CD4-positive, alpha-beta T cell treated with Interferon alpha-2 for 1 hour (primary cell): ENCODE results near the gene GLCE.
A peak's percentile ranks its signal among the peaks of the same experiment; 100 is the strongest.

Source experiments
- DNase-seq, 2 donors: peaks; one replicate each; pipeline ENCODE4 v3.0.0-alpha.2; 2020 to 2022

The GLCE gene

GRCh38 chr15:69210574-69210973 lies 50.1 kb downstream of the GLCE start:
- no peak for DNase-seq

GRCh38 chr15:69213786-69214185 lies 53.4 kb downstream of the GLCE start:
- no peak for DNase-seq

- DNase-seq = no peak
These were observed 55.0 kb downstream of the GLCE start for GRCh38 chr15:69215314-69216035.

GRCh38 chr15:69217381-69217780 lies 56.9 kb downstream of the GLCE start:
- no peak for DNase-seq

GRCh38 chr15:69219690-69220089 lies 59.3 kb downstream of the GLCE start:
- DNase-seq = no peak

GRCh38 chr15:69222002-69222474 lies 61.6 kb downstream of the GLCE start:
- DNase-seq = no peak

GRCh38 chr15:69223083-69223813 lies 62.8 kb downstream of the GLCE start:
- DNase-seq = no peak

GRCh38 chr15:69224383-69224782 lies 63.9 kb downstream of the GLCE start:
- DNase-seq = no peak

- DNase-seq = peak in 1 of 2 donors; percentile 3
These were observed 65.1 kb downstream of the GLCE start for GRCh38 chr15:69225355-69226022.

GRCh38 chr15:69226023-69226355 lies 65.6 kb downstream of the GLCE start:
- DNase-seq = no peak

GRCh38 chr15:69232144-69232543 lies 71.7 kb downstream of the GLCE start:
- DNase-seq = no peak

GRCh38 chr15:69232765-69233164 lies 72.3 kb downstream of the GLCE start:
- no peak for DNase-seq

GRCh38 chr15:69234676-69235075 lies 74.2 kb downstream of the GLCE start:
- DNase-seq = no peak

- no peak for DNase-seq
These were observed 76.1 kb downstream of the GLCE start for GRCh38 chr15:69236505-69236904.

- DNase-seq = no peak
These were observed 77.3 kb downstream of the GLCE start for GRCh38 chr15:69237718-69238117.

- no peak for DNase-seq
These were observed 84.4 kb downstream of the GLCE start for GRCh38 chr15:69244798-69245197.

- no peak for DNase-seq
These were observed 92.7 kb downstream of the GLCE start for GRCh38 chr15:69253156-69253555.

- peak in 1 of 2 donors; percentile 36 for DNase-seq
These were observed 105.0 kb downstream of the GLCE start for GRCh38 chr15:69265347-69265955.

- DNase-seq = no peak
These were observed 110.8 kb downstream of the GLCE start for GRCh38 chr15:69271217-69271616.

GRCh38 chr15:69272139-69272538 lies 111.7 kb downstream of the GLCE start:
- no peak for DNase-seq

GRCh38 chr15:69272891-69273290 lies 112.5 kb downstream of the GLCE start:
- DNase-seq = no peak

GRCh38 chr15:69275074-69275670 lies 114.7 kb downstream of the GLCE start:
- no peak for DNase-seq

GRCh38 chr15:69275933-69276560 lies 115.6 kb downstream of the GLCE start:
- DNase-seq = no peak
